ENCODE measurements around the gene MIB2. TPM values are rescaled to one million over a fixed set of nuclear protein-coding genes. Genes with fewer than 3 reads are reported as not detected.

MIB2 gene
- total RNA-seq, 1 experiment from 2014 or later, result 38.7 TPM

DNA sequence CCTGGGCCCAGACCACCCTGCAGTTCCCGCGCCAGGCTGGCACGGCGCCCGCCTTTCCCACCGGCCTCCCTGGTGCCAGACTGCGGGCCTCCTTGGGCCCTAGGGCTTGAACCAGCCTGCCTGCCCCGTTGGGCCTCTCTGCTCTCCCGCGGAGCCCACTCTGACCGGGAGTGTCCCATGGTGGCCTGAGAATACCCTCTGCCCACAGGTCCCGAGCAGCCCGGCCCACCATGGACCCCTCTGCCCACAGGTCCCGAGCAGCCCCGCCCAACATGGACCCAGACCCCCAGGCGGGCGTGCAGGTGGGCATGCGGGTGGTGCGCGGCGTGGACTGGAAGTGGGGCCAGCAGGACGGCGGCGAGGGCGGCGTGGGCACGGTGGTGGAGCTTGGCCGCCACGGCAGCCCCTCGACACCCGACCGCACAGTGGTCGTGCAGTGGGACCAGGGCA lies 7.9 kb downstream of the MIB2 start:
- peaks cover 4% of the 10 kb centered on the region for H3K4me1 ChIP-seq (ENCODE audit: insufficient read depth, low read length, poor library complexity, severe bottlenecking)
- no peak overlapping the region for H3K4me3 ChIP-seq (ENCODE audit: low read depth, low read length, poor library complexity, severe bottlenecking)
- H3K27ac ChIP-seq (ENCODE audit: low read depth, low read length, poor library complexity, severe bottlenecking), result no peak overlapping the region
- no peak for DNase-seq (ENCODE audit: low spot score)
- POLR2A ChIA-PET (ENCODE audit: low non-redundant PET), result no interaction called here
- intact Hi-C loops (cut with micrococcal nuclease; ENCODE audit: unreplicated experiment), result no loop called here
- TF ChIP-seq EZH2 (IDR thresholded peaks at IDR 0.05; ENCODE audit: borderline replicate concordance, low read depth, low read length, poor library complexity, severe bottlenecking) (no peak), CTCF (conservative IDR thresholded peaks at IDR 0.05; ENCODE audit: low read depth, low read length) (no peak)
- H3K27me3 ChIP-seq (replicated peaks; ENCODE audit: insufficient read depth, low read depth, low read length, poor library complexity), result no peaks in the 10 kb centered on the region
- no peaks in the 10 kb centered on the region for H3K9me3 ChIP-seq (ENCODE audit: low read depth, low read length, poor library complexity, severe bottlenecking)
- no TSS peak for BruUV-seq (replicated peaks)
- CTCF ChIA-PET, result no interaction called here
- H3K36me3 ChIP-seq (ENCODE audit: insufficient read depth, low read length, poor library complexity, severe bottlenecking), result no peaks in the 10 kb centered on the region

- H3K9me3 ChIP-seq (ENCODE audit: low read depth, low read length, poor library complexity, severe bottlenecking), result no peaks in the 10 kb centered on the region
- peaks cover 4% of the 10 kb centered on the region for H3K4me1 ChIP-seq (ENCODE audit: insufficient read depth, low read length, poor library complexity, severe bottlenecking)
- H3K27me3 ChIP-seq (replicated peaks; ENCODE audit: insufficient read depth, low read depth, low read length, poor library complexity), result no peaks in the 10 kb centered on the region
- DNase-seq (ENCODE audit: low spot score), result no peak
- TF ChIP-seq EZH2 (IDR thresholded peaks at IDR 0.05; ENCODE audit: borderline replicate concordance, low read depth, low read length, poor library complexity, severe bottlenecking) (no peak), CTCF (conservative IDR thresholded peaks at IDR 0.05; ENCODE audit: low read depth, low read length) (no peak)
- intact Hi-C loops (cut with micrococcal nuclease; ENCODE audit: unreplicated experiment), result no loop called here
- BruUV-seq (replicated peaks), result no TSS peak
- ChIA-PET CTCF (no interaction called here), POLR2A (ENCODE audit: low non-redundant PET) (no interaction called here)
- no peaks in the 10 kb centered on the region for H3K36me3 ChIP-seq (ENCODE audit: insufficient read depth, low read length, poor library complexity, severe bottlenecking)
- no peak overlapping the region for H3K27ac ChIP-seq (ENCODE audit: low read depth, low read length, poor library complexity, severe bottlenecking)
- no peak overlapping the region for H3K4me3 ChIP-seq (ENCODE audit: low read depth, low read length, poor library complexity, severe bottlenecking)
Observed at GRCh38 chr1:1623631-1624442, 8.5 kb downstream of the MIB2 start.

GRCh38 chr1:1624443-1625403 lies 9.4 kb downstream of the MIB2 start:
- no peak overlapping the region for H3K27ac ChIP-seq (ENCODE audit: low read depth, low read length, poor library complexity, severe bottlenecking)
- CTCF ChIA-PET, result no interaction called here
- DNase-seq (ENCODE audit: low spot score), result peak; percentile 65
- no peaks in the 10 kb centered on the region for H3K9me3 ChIP-seq (ENCODE audit: low read depth, low read length, poor library complexity, severe bottlenecking)
- peaks cover 4% of the 10 kb centered on the region for H3K4me1 ChIP-seq (ENCODE audit: insufficient read depth, low read length, poor library complexity, severe bottlenecking)
- H3K4me3 ChIP-seq (ENCODE audit: low read depth, low read length, poor library complexity, severe bottlenecking), result no peak overlapping the region
- H3K27me3 ChIP-seq (replicated peaks; ENCODE audit: insufficient read depth, low read depth, low read length, poor library complexity), result no peaks in the 10 kb centered on the region
- no peaks in the 10 kb centered on the region for H3K36me3 ChIP-seq (ENCODE audit: insufficient read depth, low read length, poor library complexity, severe bottlenecking)
- TF ChIP-seq CTCF (conservative IDR thresholded peaks at IDR 0.05; ENCODE audit: low read depth, low read length), result no peak
- TF ChIP-seq EZH2 (IDR thresholded peaks at IDR 0.05; ENCODE audit: borderline replicate concordance, low read depth, low read length, poor library complexity, severe bottlenecking), result no peak
- POLR2A ChIA-PET (ENCODE audit: low non-redundant PET), result no interaction called here
- no TSS peak for BruUV-seq (replicated peaks)
- intact Hi-C loops (cut with micrococcal nuclease; ENCODE audit: unreplicated experiment), result no loop called here
